GM19035 (cell line): ENCODE results near the gene LHPP.
A peak's percentile ranks its signal among the peaks of the same experiment; 100 is the strongest.

Experiments used
- ATAC-seq: cut with Tn5 transposase; IDR thresholded peaks from one replicate; pipeline ENCODE4 v1.9.1; 2021; ENCODE audit not compliant: unreplicated experiment

Gene LHPP

GRCh38 chr10:124618470-124619073 lies 156.9 kb downstream of the LHPP start:
- no peak for ATAC-seq

- ATAC-seq = no peak
These were observed 157.6 kb downstream of the LHPP start for GRCh38 chr10:124619195-124619594.

DNA sequence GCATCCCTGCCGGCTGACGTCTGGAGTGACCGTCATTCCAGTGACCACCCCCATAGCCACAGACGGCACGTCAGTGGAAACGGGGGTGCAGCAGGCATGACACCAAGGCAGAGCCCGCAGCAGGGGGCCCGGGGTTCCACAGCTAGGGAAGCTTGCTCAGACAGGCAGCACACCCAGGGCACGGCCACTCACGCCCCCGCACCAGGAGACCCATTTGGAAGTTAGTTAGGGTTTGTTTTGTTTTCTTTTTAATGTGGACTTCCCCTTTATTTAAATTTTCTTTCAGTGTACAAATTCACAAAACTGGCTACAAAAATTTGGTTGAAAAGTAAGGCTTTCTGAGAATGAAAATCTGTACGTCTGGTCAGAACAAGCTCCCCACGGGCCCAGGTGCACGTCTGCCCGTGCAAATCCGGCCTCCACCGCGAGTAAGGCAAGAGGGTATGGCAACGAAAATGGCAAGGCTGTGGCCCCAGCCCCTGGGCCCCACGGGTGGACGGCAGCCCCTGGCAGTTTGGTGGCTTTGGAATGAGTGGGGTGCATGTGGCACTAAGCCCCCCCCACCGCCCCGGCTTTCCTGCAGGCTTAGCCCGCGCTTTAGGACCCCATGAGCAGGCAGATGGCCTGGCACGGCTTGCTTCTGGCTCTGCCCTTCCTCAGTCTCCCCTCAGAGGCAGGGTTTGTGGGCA lies 158.3 kb downstream of the LHPP start:
- peak; percentile 50 for ATAC-seq

DNA sequence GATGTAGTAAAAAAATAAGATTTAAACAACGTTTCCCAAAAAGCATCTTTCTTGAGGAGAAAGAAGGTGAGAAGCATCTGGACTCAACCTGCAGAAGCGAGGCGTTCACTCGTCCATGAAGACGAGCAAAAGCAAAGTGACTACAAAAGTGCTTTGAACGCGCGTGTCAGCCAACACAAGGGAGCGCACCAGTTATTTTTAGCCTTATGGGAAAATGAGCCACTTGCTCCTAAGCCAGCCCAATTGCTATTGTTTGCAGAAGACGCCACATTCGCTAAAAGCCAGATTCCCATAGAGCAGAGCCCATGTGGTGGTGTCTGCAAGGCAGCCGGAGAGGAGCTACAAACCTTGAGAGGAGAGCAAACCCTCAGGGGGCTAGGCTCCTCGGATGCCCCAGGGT lies 160.0 kb downstream of the LHPP start:
- no peak for ATAC-seq

- ATAC-seq = no peak
These were observed 160.5 kb downstream of the LHPP start for GRCh38 chr10:124622158-124622557.

GRCh38 chr10:124622866-124623536 lies 161.4 kb downstream of the LHPP start:
- no peak for ATAC-seq

DNA sequence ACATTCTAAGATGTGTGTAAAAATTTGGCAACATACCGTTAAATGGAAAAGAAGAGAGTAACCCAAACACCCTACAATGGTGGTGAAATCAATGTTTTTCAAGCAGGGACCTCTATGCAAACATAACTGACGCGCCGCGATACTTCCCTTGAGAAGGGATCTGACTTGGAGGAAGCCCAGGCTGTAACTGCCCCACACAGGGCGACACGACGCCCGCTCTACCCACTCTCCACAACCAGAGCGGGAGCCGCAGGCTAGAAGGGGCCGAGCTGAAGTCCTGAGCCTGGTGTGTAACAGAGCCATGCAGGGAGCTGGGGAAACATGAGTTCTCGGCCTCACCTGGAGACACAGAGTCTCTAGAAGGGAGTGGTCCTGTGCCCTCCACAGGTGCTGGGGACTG lies 162.4 kb downstream of the LHPP start:
- no peak for ATAC-seq

GRCh38 chr10:124624466-124624865 lies 162.8 kb downstream of the LHPP start:
- ATAC-seq = no peak

GRCh38 chr10:124624895-124625294 lies 163.3 kb downstream of the LHPP start:
- no peak for ATAC-seq

DNA sequence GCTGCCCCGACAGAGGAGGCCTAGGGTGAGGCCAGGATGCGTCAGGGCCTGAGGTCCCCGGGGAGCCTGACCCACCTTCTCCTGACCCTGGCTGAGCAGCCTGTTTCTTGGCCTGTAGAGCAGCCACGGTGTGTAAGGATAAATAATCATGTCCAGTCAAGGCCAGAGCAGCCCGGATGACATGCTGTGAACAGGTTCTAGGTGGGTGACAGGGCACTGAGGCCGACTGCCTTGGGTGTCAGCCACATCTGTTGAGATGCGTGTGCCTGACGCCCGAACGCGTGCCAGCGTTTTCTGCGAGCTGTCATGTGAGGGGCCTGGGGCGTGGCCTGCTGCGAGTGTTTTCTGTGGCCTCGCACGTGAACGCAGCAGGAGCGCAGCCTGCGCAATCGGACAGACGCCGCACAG lies 164.2 kb downstream of the LHPP start:
- no peak for ATAC-seq

DNA sequence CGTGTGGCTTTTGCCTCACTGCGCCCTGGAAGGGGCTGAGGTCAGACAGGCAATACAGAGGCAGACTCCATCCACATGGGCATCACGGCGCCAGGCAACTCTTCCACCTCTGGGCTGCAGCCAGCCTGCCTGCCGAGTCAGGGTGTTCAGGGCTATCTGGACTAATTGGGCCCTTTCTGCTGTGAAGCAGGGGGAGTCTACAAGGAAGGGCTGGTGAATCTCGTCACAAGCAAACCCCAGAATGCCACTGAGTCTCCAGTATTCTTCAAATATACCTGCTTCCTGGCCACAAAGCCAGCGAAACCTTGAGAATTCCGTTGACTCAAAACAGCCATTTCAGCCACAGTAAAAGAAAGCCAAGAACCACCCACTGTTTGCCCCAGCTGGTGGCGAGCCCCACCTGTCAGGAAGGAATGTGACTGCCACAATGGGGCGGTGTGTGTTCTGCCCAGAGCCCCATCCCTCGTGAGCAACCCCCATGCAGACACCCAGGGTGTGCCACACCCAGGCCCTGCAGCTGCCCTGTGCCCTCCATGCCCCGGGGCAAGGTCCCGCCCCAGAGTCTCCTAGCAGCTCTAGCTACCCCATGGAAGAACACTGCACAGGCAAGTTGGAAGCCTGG lies 165.2 kb downstream of the LHPP start:
- ATAC-seq = peak; percentile 60

DNA sequence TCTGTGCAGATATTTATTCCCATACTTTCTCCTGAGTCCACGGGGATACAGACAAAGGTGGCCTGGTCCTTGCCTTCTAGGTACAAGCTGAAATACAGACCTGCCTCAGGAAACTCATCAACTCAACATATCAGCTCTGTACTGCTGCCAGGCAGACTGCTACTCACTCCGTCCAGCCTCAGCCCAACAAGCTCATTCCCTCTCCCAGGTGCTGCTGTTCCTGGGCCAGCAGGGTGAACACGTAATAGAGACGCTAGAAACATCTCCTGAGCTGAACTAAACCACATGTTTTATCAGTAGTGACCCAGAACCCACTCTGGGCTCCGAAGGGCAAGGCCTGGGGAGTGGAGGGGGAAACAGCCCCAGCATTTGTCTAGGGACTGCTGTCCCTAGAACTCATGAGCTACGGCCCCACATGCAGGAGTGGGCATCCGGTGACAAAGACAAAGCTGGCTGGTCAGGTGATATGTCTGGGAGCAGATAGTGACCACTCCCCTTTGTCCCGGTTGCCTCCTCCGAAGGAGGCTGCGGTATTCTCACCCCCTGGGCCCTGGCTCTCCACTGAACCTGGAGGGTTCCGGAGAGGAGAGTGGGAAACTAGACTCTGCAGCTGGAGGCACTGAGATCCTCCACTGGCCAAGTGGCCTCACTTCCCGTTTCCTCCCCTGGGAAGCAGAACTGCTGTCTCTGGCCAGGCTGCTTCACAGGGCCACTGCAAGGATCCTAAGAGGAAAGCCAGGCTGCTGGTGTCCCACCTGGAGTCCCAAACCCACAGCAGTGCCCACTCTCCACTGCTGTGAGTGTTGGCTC lies 166.4 kb downstream of the LHPP start:
- ATAC-seq = no peak

DNA sequence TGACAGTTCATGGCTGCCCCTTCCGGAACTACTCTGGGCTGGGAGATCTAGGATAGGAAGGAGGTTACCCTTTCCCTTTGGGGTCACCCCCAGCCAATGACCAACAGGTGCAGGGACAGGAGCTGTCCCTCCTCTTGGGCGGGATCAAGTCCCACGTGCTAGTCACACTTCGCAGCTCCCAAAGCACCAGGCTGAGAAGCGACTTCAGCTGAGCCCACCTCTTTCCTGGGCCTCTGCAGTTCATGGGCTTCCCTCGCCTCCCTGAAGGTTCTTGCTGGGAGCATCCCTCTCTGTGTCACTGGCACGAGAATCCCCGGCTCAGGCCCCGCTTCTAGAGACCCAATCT lies 167.0 kb downstream of the LHPP start:
- no peak for ATAC-seq

DNA sequence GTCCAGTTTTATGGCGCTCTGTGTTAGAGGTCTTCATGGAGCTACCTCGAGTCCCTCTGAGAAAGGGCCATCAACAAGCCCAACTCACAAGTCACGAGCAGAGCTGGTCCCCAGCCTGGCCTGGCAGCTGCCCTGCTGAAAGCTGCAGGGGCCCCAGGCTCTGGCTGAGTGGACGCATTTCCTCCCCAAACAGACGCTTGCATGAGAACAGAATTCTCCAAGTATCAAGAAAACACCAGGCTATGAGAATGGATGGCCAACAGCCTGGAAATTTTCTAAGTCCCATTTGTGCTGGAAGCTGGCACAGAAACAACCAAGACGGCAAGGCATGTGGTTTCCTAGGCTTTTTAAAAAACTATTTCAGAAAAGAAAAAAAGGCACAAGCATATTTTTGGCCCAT lies 167.8 kb downstream of the LHPP start:
- no peak for ATAC-seq

DNA sequence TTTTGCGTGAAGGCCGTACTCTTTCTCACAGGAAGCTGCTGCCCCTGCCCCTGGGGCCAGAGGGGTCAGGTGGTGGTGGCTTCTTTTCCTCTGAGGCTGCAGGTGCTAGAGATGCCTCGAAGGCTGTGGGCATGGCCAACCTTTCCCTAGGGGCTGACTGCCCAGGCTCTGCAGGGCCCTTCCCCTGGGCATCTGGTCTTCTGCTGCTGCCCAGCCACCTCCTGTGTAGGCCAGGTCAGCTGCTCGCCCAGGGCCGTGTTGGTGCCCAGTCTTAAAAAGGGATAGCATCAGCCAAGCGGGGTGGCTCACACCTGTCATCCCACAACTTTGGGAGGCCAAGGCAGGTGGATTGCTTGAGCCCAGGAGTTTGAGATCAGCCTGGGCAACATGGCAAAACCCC lies 168.2 kb downstream of the LHPP start:
- ATAC-seq = no peak

DNA sequence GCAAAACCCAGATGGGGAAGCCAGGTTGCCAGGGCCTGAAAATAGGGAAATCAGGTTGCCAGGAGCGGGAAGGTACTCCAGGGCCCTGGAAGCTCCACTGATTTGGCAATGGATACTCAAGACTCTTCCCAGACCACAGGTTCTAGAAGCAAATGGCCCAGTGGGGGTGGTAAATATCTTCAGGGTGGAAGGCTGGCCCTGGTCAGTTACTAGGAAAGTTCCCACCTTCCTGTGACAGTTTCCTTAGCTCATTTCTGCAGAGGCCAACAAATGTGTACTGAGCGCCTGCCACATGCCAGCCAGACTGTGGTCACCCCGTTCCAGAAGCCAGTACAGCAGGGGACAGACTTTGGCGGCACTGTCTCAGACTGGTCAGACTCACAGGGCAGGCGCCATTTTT lies 168.9 kb downstream of the LHPP start:
- ATAC-seq = no peak

DNA sequence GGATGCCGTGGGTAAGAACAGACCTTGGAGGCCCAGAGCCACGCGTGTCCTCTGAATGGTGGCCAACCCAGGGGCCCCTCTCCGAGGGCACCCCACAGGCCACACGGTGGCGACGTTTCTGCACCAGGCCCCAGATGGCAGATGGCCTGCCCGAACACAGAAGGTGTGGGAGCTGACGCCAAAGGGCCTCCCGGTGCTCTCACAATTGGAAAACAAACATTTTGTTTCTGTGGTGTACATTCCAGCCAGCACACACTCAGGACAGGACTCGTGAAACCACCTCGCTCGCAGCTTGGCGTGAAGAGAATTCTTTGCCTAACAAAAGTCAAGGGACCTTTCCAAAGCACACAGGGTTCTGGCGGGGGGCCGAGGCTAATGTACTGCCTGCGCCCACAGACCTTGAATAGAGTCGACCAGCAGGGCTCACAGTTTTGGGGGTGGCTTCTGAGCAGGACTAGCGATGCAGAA lies 170.5 kb downstream of the LHPP start:
- ATAC-seq = no peak

- no peak for ATAC-seq
These were observed 170.9 kb downstream of the LHPP start for GRCh38 chr10:124632566-124632965.

GRCh38 chr10:124636271-124636995 lies 174.8 kb downstream of the LHPP start:
- ATAC-seq = no peak

GRCh38 chr10:124637091-124637700 lies 175.6 kb downstream of the LHPP start:
- no peak for ATAC-seq
